Heart left ventricle (tissue), 16 donors: ENCODE results near the gene SYNGAP1. TPM values are rescaled to one million over a fixed set of nuclear protein-coding genes. Genes with fewer than 3 reads are reported as not detected.

Experiments used
- ATAC-seq, 4 donors: fragments of 200-7000 bp; cut with Tn5 transposase; one replicate each; pipeline ENCODE4 v1.9.1; 2020 to 2022; ENCODE audit warnings: moderate library complexity in 4 of 4, mild to moderate bottlenecking in 3 of 4, moderate number of reproducible peaks in 1 of 4
- DNase-seq, 5 donors: peaks; one replicate each; pipeline ENCODE4 v3.0.0-alpha.2; 2020
- H3K27ac ChIP-seq, 12 donors: fragments of 200-600 bp; sonication (generic) in 4 of 12; one replicate each; pipeline versions ENCODE4 v1.5.0 to v1.8.0; 2016 to 2022; ENCODE audit warnings: mild to moderate bottlenecking in 2 of 12
- H3K27me3 ChIP-seq, 9 donors: fragments of 200-600 bp; sonication (generic) in 2 of 9; one replicate each; pipeline versions ENCODE4 v1.5.1 to v1.8.0; 2016 to 2022; ENCODE audit warnings: mild to moderate bottlenecking in 3 of 9
- H3K36me3 ChIP-seq, 9 donors: fragments of 200-600 bp; sonication (generic) in 2 of 9; one replicate each; pipeline versions ENCODE4 v1.5.0 to v1.8.0; 2018 to 2022; ENCODE audit warnings: mild to moderate bottlenecking in 2 of 9
- H3K4me1 ChIP-seq, 12 donors: fragments of 200-600 bp; sonication (generic) in 4 of 12; one replicate each; pipeline versions ENCODE4 v1.5.0 to v1.8.0; 2016 to 2022; ENCODE audit warnings: mild to moderate bottlenecking in 3 of 12
- H3K4me3 ChIP-seq, 12 donors: fragments of 200-600 bp; sonication (generic) in 4 of 12; one replicate each; pipeline versions ENCODE4 v1.5.0 to v1.8.0; 2017 to 2022; ENCODE audit warnings: mild to moderate bottlenecking in 9 of 12, moderate library complexity in 4 of 12
- H3K9me3 ChIP-seq, 12 donors: fragments of 200-600 bp; sonication (generic) in 4 of 12; one replicate each; pipeline versions ENCODE4 v1.5.0 to v1.8.0; 2016 to 2022; ENCODE audit warnings: mild to moderate bottlenecking in 1 of 12
- CTCF ChIP-seq, 12 donors: fragments of 200-600 bp; sonication (generic) in 4 of 12; IDR thresholded peaks; one replicate each; pipeline versions ENCODE4 v1.5.0 to v1.8.0; 2018 to 2022; ENCODE audit warnings: antibody characterized with exemption in 12 of 12, mild to moderate bottlenecking in 5 of 12
- POLR2A ChIP-seq, 2 donors: fragments of 450-650 bp; IDR thresholded peaks; one replicate each; pipeline ENCODE4 v1.6.1; 2017; ENCODE audit warnings: antibody characterized with exemption in 2 of 2, mild to moderate bottlenecking in 2 of 2, moderate library complexity in 2 of 2
- WGBS, 4 donors: extraction: QIAGEN DNeasy Blood & Tissue Kit in 2 of 4; methylation state at CpG; one replicate each; pipeline versions ENCODE4 v1.1.5 to v1.1.7; 2013 to 2018; 5-methylcytosine and 5-hydroxymethylcytosine counted together
- intact Hi-C, 10 donors: fragments of 100-400 bp; cut with DNase I; formaldehyde crosslinking; loops; one replicate each; pipeline versions ENCODE4 v1.11.1 to v1.14.2; 2022
- polyA plus RNA-seq, 2 donors: library from polyadenylated mRNA; stranded (reverse); fragments of 200-250 nt; gene quantifications; one replicate each; pipeline ENCODE4 v1.2.3, GENCODE V29; 2013
- total RNA-seq, 9 donors: library from RNA; depleted of rRNA in 2 of 9; stranded (reverse); fragments of >200 nt in 2 of 9; fragmentation: NEBNext Ultra II Directional in 3 of 9; extraction: Animal tissue kit (Norgen Biotek cat#: 25700) in 3 of 9; gene quantifications; one replicate each; pipeline versions ENCODE4 v1.1.0 to v1.2.4, GENCODE V29; 2016 to 2023
- donor health status: ischemic (EF 13 %, LVEDD 7.1; RV severe dilation, severe dysfunction).
- donor health status: healthy with polysubstance abuse.
- donor health status: DM: no; HTN: yes; CAD: no.
- donor health status: DM: no; HTN: no; CAD: no.
- donor health status: ischemic (EF 25% LVEDD 6.9; RV normal size, moderate dysfunction).
- donor health status: ischemic (EF 25% LVEDD 5.7; RV mildly dilated, moderate dysfunction).
- donor health status: healthy.
- donor health status: DM: yes; HTN: yes; CAD: no.
- donor health status: ischemic (EF 35%, LVEDD 5.7; RV mildly dilated, moderate dysfunction).
- donor health status: nonischemic (EF 11% LVEDD 7.7; RV severe dilation, severe dysfunction).
- donor health status: DM: yes; HTN: yes; CAD: no.
- donor health status: PGD.
- donor health status: ischemic (EF 29% LVEDD 5.4; RV normal size, mild dysfunction).
- donor health status: nonischemic (EF 23%, LVEDD 6.1; RV moderate dilation, normal function).

The SYNGAP1 gene
- total and polyA plus RNA-seq, 11 donors, result 2.4 to 9.9 (median 5.0) TPM

GRCh38 chr6:33383427-33384185 is 36.3 kb upstream of the SYNGAP1 start:
- intact Hi-C loops, result no loop called here
- Histone ChIP-seq H3K36me3 (no peaks in the 10 kb centered on the region), H3K27ac (no peak overlapping the region), H3K4me1 (no peaks in the 10 kb centered on the region), H3K9me3 (no peaks in the 10 kb centered on the region), H3K4me3 (no peak overlapping the region), H3K27me3 (no peaks in the 10 kb centered on the region)
- ATAC-seq (peak in 1 of 4 donors; percentile 20), DNase-seq (no peak)
- no peak for TF ChIP-seq CTCF (IDR thresholded peaks at IDR 0.05)
- no peak for TF ChIP-seq POLR2A (IDR thresholded peaks at IDR 0.05)
- 70 to 85% (median 82%) methylated on average over 9 to 10 of the region's 10 CpGs for WGBS, 4 donors

GRCh38 chr6:33384581-33385020 is 35.3 kb upstream of the SYNGAP1 start:
- Histone ChIP-seq H3K27ac (no peak overlapping the region), H3K4me1 (no peaks in the 10 kb centered on the region), H3K9me3 (no peaks in the 10 kb centered on the region), H3K36me3 (no peaks in the 10 kb centered on the region), H3K27me3 (no peaks in the 10 kb centered on the region), H3K4me3 (no peak overlapping the region)
- WGBS, 4 donors, result 26 to 43% (median 34%) methylated on average over 4 of the region's 4 CpGs
- no peak for DNase-seq
- TF ChIP-seq POLR2A (IDR thresholded peaks at IDR 0.05) (no peak), CTCF (IDR thresholded peaks at IDR 0.05) (peak in 6 of 12 donors; percentile 11 to 36 (median 22))
- intact Hi-C loops, result no loop called here
- ATAC-seq, result peak in 1 of 4 donors; percentile 41

GRCh38 chr6:33390173-33390572 is 29.7 kb upstream of the SYNGAP1 start:
- Histone ChIP-seq H3K9me3 (no peaks in the 10 kb centered on the region), H3K27me3 (no peaks in the 10 kb centered on the region), H3K27ac (no peak overlapping the region), H3K4me1 (peaks cover 4 to 19% (median 8%) of the 10 kb centered on the region in 12 donors), H3K4me3 (no peak overlapping the region), H3K36me3 (no peaks in the 10 kb centered on the region)
- TF ChIP-seq CTCF (IDR thresholded peaks at IDR 0.05) (no peak), POLR2A (IDR thresholded peaks at IDR 0.05) (no peak)
- intact Hi-C loops, result loop anchor here in 3 of 10 donors (2.0 to 5.0 kb wide), 3 partner anchors 21 to 37 kb away; partner anchors contain the start of gene PHF1 (in 1 of the 3)
- WGBS, 4 donors, result 89 to 96% (median 93%) methylated on average over 2 of the region's 2 CpGs
- no peak for DNase-seq
- ATAC-seq, result no peak

- Histone ChIP-seq H3K36me3 (no peaks in the 10 kb centered on the region), H3K27ac (peak overlapping the region; percentile 14 to 93 (median 88)), H3K4me3 (peak overlapping the region in 11 of 12 donors; percentile 4 to 72 (median 57)), H3K9me3 (no peaks in the 10 kb centered on the region), H3K4me1 (peaks cover 4 to 19% (median 8%) of the 10 kb centered on the region in 12 donors), H3K27me3 (no peaks in the 10 kb centered on the region)
- TF ChIP-seq POLR2A (IDR thresholded peaks at IDR 0.05), result no peak
- intact Hi-C loops, result loop anchor here in 7 of 10 donors (1.0 to 5.0 kb wide), 7 partner anchors 19 to 63 kb away; partner anchors contain the start of genes CUTA (in 1 of the 7), PHF1 (in 1 of the 7) and ZBTB9 (in 1 of the 7)
- no peak for DNase-seq
- 75 to 78% (median 77%) methylated on average over 9 of the region's 9 CpGs for WGBS, 4 donors
- ATAC-seq, result no peak
Measured at GRCh38 chr6:33390767-33391277, 29.0 kb upstream of the SYNGAP1 start.
